ENCODE results near the gene SPECC1. TPM values are rescaled to one million over a fixed set of nuclear protein-coding genes. Genes with fewer than 3 reads are reported as not detected.
A peak's percentile ranks its signal among the peaks of the same experiment; 100 is the strongest.

SPECC1 gene
- total RNA-seq, 1 donor from 2014 or later, result 91.9 TPM

GRCh38 chr17:20173091-20173490 lies 163.9 kb downstream of the SPECC1 start:
- no peak for DNase-seq (ENCODE audit: low spot score)
- H3K4me1 Mint-ChIP-seq (ENCODE audit: low read depth), result peaks cover 84% of the 10 kb centered on the region

GRCh38 chr17:20174588-20175265 lies 165.6 kb downstream of the SPECC1 start:
- Mint-ChIP-seq H3K4me3 (ENCODE audit: unreplicated experiment) (peak overlapping the region; percentile 38), H3K4me1 (ENCODE audit: low read depth) (peaks cover 89% of the 10 kb centered on the region), H3K27ac (ENCODE audit: unreplicated experiment) (peak overlapping the region; percentile 87), H3K36me3 (ENCODE audit: low read depth) (no peaks in the 10 kb centered on the region), H3K27me3 (ENCODE audit: low read depth) (no peaks in the 10 kb centered on the region), H3K9me3 (ENCODE audit: low read depth) (peaks cover 4% of the 10 kb centered on the region)
- no peak for TF ChIP-seq CTCF (IDR thresholded peaks at IDR 0.05)
- no peak for DNase-seq (ENCODE audit: low spot score)

More at GRCh38 chr17:20173091-20173490, 163.9 kb downstream of the SPECC1 start:
- Mint-ChIP-seq H3K4me3 (ENCODE audit: unreplicated experiment) (no peak overlapping the region), H3K27me3 (ENCODE audit: low read depth) (no peaks in the 10 kb centered on the region), H3K9me3 (ENCODE audit: low read depth) (peaks cover 4% of the 10 kb centered on the region), H3K27ac (ENCODE audit: unreplicated experiment) (peak overlapping the region; percentile 20), H3K36me3 (ENCODE audit: low read depth) (no peaks in the 10 kb centered on the region)
- no peak for TF ChIP-seq CTCF (IDR thresholded peaks at IDR 0.05)

GRCh38 chr17:20179041-20179440 lies 169.9 kb downstream of the SPECC1 start:
- Mint-ChIP-seq H3K27ac (ENCODE audit: unreplicated experiment) (no peak overlapping the region), H3K4me3 (ENCODE audit: unreplicated experiment) (no peak overlapping the region), H3K9me3 (ENCODE audit: low read depth) (peaks cover 4% of the 10 kb centered on the region), H3K4me1 (ENCODE audit: low read depth) (peaks cover 77% of the 10 kb centered on the region), H3K36me3 (ENCODE audit: low read depth) (no peaks in the 10 kb centered on the region), H3K27me3 (ENCODE audit: low read depth) (no peaks in the 10 kb centered on the region)
- no peak for DNase-seq (ENCODE audit: low spot score)
- TF ChIP-seq CTCF (IDR thresholded peaks at IDR 0.05), result no peak

GRCh38 chr17:20180661-20181060 lies 171.5 kb downstream of the SPECC1 start:
- no peak overlapping the region for H3K4me3 Mint-ChIP-seq (ENCODE audit: unreplicated experiment)
- no peak overlapping the region for H3K27ac Mint-ChIP-seq (ENCODE audit: unreplicated experiment)
- no peaks in the 10 kb centered on the region for H3K36me3 Mint-ChIP-seq (ENCODE audit: low read depth)
- peaks cover 77% of the 10 kb centered on the region for H3K4me1 Mint-ChIP-seq (ENCODE audit: low read depth)
- no peak for DNase-seq (ENCODE audit: low spot score)
- no peaks in the 10 kb centered on the region for H3K9me3 Mint-ChIP-seq (ENCODE audit: low read depth)
- no peaks in the 10 kb centered on the region for H3K27me3 Mint-ChIP-seq (ENCODE audit: low read depth)
- TF ChIP-seq CTCF (IDR thresholded peaks at IDR 0.05), result no peak

- DNase-seq (ENCODE audit: low spot score), result no peak
- no peaks in the 10 kb centered on the region for H3K9me3 Mint-ChIP-seq (ENCODE audit: low read depth)
- H3K27me3 Mint-ChIP-seq (ENCODE audit: low read depth), result no peaks in the 10 kb centered on the region
- peak overlapping the region; percentile 52 for H3K27ac Mint-ChIP-seq (ENCODE audit: unreplicated experiment)
- TF ChIP-seq CTCF (IDR thresholded peaks at IDR 0.05), result no peak
- no peak overlapping the region for H3K4me3 Mint-ChIP-seq (ENCODE audit: unreplicated experiment)
- H3K4me1 Mint-ChIP-seq (ENCODE audit: low read depth), result peaks cover 72% of the 10 kb centered on the region
- H3K36me3 Mint-ChIP-seq (ENCODE audit: low read depth), result no peaks in the 10 kb centered on the region
Observed at GRCh38 chr17:20184181-20184580, 175.0 kb downstream of the SPECC1 start.
